Panc1 (cell line): ENCODE measurements around the gene FKBP14. TPM values are rescaled to one million over a fixed set of nuclear protein-coding genes. Genes with fewer than 3 reads are reported as not detected.
"Not testable (repeated sequence)": the region's sequence is repeated elsewhere in the genome, so short reads cannot be mapped to it uniquely, and the experiment has no call there.

Experiments used
- ATAC-seq: fragments of 200-7000 bp; cut with Tn5 transposase; 2 replicates; pipeline ENCODE4 v1.9.1; 2020; ENCODE audit warnings: mild to moderate bottlenecking, moderate library complexity
- BruUV-seq: library from RNA; stranded (reverse); fragments of 400-500 nt; replicated peaks from 2 replicates; lab custom pipeline; 2021; lab: Mats Ljungman, UMichigan
- CTCF ChIA-PET: fragments of 300-600 bp; sonication (Branson Sonifier 250); formaldehyde crosslinking; loops from one replicate; lab custom pipeline; 2022; ENCODE audit warnings: antibody characterized with exemption; lab: Charles Lee
- POLR2A ChIA-PET: fragments of 300-600 bp; sonication (Branson Sonifier 250); formaldehyde crosslinking; loops from one replicate; lab custom pipeline; 2022; ENCODE audit warnings: antibody characterized with exemption; lab: Charles Lee
- DNase-seq: peaks from one replicate; pipeline ENCODE4 v3.0.0-alpha.2; 2010; ENCODE audit warnings: low read depth, low spot score
- H3K27ac ChIP-seq: 2 replicates; pipeline ENCODE4 v1.5.1; 2011; ENCODE audit warnings: mild to moderate bottlenecking, low read length, inconsistent platforms
- H3K27me3 ChIP-seq: fragments of 200-500 bp; sonication (Bioruptor generic); 2 replicates; pipeline ENCODE4 v1.6.0; 2014; ENCODE audit warnings: low read length, inconsistent platforms; ENCODE audit not compliant: control insufficient read depth, insufficient read depth
- H3K36me3 ChIP-seq: fragments of 200-500 bp; sonication (Bioruptor generic); 2 replicates; pipeline ENCODE4 v1.5.1; 2014; ENCODE audit warnings: inconsistent platforms, mild to moderate bottlenecking, low read length, moderate library complexity; ENCODE audit not compliant: control insufficient read depth, insufficient read depth
- H3K4me1 ChIP-seq: 2 replicates; pipeline ENCODE4 v1.5.1; 2011; ENCODE audit warnings: inconsistent platforms, mild to moderate bottlenecking, low read length, moderate library complexity; ENCODE audit not compliant: control insufficient read depth, insufficient read depth
- H3K4me3 ChIP-seq, 2 experiments: 2 replicates each; pipeline ENCODE4 v1.5.1; 2011 to 2012; ENCODE audit warnings: low read depth in 2 of 2, low read length in 2 of 2, mild to moderate bottlenecking in 2 of 2, inconsistent platforms in 1 of 2, moderate library complexity in 1 of 2
- H3K9me3 ChIP-seq: fragments of 200-500 bp; sonication (Bioruptor generic); 2 replicates; pipeline ENCODE4 v1.5.1; 2014; ENCODE audit warnings: low read depth, mild to moderate bottlenecking, inconsistent platforms, low read length, moderate library complexity; ENCODE audit not compliant: control insufficient read depth, insufficient read depth
- POLR2AphosphoS5 ChIP-seq: IDR thresholded peaks from 2 replicates; pipeline ENCODE4 v1.6.1; 2012; ENCODE audit warnings: mild to moderate bottlenecking, low read depth, low read length, moderate library complexity
- SIN3A ChIP-seq: IDR thresholded peaks from 2 replicates; pipeline ENCODE4 v1.6.1; 2012; ENCODE audit warnings: low read depth, mild to moderate bottlenecking, low read length, moderate library complexity, borderline replicate concordance; ENCODE audit not compliant: insufficient read depth
- TCF7L2 ChIP-seq: IDR thresholded peaks from 2 replicates; pipeline ENCODE4 v1.6.1; 2011; ENCODE audit warnings: mild to moderate bottlenecking, low read depth, low read length, inconsistent platforms
- in situ Hi-C: cut with HindIII; loops from 2 replicates; pipeline ENCODE4 v1.10.0; 2016; ENCODE audit warnings: low sequenced_read_pairs, low pct_unique_long_range_greater_than_20kb
- intact Hi-C: fragments of 100-400 bp; cut with micrococcal nuclease; formaldehyde crosslinking; loops from one replicate; pipeline ENCODE4 v1.10.0; 2022; ENCODE audit not compliant: unreplicated experiment
- total RNA-seq: library from RNA; stranded (reverse); gene quantifications from one replicate; pipeline ENCODE4 v1.2.1, GENCODE V29; 2021; ENCODE audit not compliant: unreplicated experiment
- TF ChIP-seq, protein P1 (sequence below): fragments of 450-650 bp; IDR thresholded peaks from 2 replicates; pipeline ENCODE4 v1.5.1; 2017; ENCODE audit warnings: mild to moderate bottlenecking
- TF ChIP-seq, protein P2 (sequence below), 2 experiments: IDR thresholded peaks; 2 replicates each; pipeline ENCODE4 v1.6.1; 2011 to 2012; ENCODE audit warnings: low read depth in 2 of 2, control low read depth in 1 of 2, low read length in 1 of 2, mild to moderate bottlenecking in 1 of 2, moderate library complexity in 1 of 2; ENCODE audit not compliant: insufficient read depth in 1 of 2

Gene FKBP14
- total RNA-seq, 1 experiment from 2014 or later, result 36.0 TPM

DNA sequence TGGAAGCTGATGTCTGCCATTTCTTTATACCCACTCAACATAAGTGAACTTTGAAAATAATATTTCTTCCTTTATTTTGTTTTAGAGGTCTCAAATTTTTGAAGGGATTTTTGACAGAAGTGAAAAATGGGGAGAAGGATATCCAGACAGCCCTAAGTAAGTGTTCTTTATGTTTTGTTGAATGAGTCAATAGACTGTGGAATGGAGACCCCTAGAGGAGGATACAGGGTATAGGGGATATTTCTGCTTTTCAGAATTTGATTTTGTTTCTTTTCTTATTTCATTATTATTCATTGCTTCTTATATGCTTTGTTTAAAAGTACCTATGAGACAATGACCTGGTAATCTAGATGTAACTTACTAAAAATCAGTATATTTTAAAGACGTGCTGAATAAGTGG, 36.1 kb upstream of the FKBP14 start:
- H3K27ac ChIP-seq, result no peak overlapping the region
- intact Hi-C loops (loop anchor here (5.0 kb wide), 2 partner anchors 75 to 115 kb away; partner anchors contain the start of gene SCRN1), in situ Hi-C loops (no loop called here)
- no peaks in the 10 kb centered on the region for H3K27me3 ChIP-seq
- ChIA-PET CTCF (interaction anchor here (0.6 to 1.5 kb wide), 5 partner anchors 13 to 337 kb away, joined by 3 to 5 read pairs (median 3); no protein-coding TSS in a partner anchor), POLR2A (no interaction called here)
- TF ChIP-seq POLR2AphosphoS5, result no peak
- no peak for TF ChIP-seq SIN3A
- no peak for TF ChIP-seq TCF7L2
- TF ChIP-seq, protein P1, sequence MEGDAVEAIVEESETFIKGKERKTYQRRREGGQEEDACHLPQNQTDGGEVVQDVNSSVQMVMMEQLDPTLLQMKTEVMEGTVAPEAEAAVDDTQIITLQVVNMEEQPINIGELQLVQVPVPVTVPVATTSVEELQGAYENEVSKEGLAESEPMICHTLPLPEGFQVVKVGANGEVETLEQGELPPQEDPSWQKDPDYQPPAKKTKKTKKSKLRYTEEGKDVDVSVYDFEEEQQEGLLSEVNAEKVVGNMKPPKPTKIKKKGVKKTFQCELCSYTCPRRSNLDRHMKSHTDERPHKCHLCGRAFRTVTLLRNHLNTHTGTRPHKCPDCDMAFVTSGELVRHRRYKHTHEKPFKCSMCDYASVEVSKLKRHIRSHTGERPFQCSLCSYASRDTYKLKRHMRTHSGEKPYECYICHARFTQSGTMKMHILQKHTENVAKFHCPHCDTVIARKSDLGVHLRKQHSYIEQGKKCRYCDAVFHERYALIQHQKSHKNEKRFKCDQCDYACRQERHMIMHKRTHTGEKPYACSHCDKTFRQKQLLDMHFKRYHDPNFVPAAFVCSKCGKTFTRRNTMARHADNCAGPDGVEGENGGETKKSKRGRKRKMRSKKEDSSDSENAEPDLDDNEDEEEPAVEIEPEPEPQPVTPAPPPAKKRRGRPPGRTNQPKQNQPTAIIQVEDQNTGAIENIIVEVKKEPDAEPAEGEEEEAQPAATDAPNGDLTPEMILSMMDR, result peak; percentile 44; the same call in 1 of the 2 replicates
- TF ChIP-seq, protein P2, sequence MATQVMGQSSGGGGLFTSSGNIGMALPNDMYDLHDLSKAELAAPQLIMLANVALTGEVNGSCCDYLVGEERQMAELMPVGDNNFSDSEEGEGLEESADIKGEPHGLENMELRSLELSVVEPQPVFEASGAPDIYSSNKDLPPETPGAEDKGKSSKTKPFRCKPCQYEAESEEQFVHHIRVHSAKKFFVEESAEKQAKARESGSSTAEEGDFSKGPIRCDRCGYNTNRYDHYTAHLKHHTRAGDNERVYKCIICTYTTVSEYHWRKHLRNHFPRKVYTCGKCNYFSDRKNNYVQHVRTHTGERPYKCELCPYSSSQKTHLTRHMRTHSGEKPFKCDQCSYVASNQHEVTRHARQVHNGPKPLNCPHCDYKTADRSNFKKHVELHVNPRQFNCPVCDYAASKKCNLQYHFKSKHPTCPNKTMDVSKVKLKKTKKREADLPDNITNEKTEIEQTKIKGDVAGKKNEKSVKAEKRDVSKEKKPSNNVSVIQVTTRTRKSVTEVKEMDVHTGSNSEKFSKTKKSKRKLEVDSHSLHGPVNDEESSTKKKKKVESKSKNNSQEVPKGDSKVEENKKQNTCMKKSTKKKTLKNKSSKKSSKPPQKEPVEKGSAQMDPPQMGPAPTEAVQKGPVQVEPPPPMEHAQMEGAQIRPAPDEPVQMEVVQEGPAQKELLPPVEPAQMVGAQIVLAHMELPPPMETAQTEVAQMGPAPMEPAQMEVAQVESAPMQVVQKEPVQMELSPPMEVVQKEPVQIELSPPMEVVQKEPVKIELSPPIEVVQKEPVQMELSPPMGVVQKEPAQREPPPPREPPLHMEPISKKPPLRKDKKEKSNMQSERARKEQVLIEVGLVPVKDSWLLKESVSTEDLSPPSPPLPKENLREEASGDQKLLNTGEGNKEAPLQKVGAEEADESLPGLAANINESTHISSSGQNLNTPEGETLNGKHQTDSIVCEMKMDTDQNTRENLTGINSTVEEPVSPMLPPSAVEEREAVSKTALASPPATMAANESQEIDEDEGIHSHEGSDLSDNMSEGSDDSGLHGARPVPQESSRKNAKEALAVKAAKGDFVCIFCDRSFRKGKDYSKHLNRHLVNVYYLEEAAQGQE (IDR thresholded peaks at IDR 0.05; ENCODE audit: insufficient read depth in 1 of 2, low read depth in 2 of 2, low read length in 1 of 2), result no peak
- H3K9me3 ChIP-seq, result no peaks in the 10 kb centered on the region
- H3K4me3 ChIP-seq, result no peak overlapping the region
- H3K4me1 ChIP-seq, result no peaks in the 10 kb centered on the region
- H3K36me3 ChIP-seq, result peaks cover 5% of the 10 kb centered on the region
- ATAC-seq (peak; percentile 85), DNase-seq (peak; percentile 17)
- no TSS peak for BruUV-seq

DNA sequence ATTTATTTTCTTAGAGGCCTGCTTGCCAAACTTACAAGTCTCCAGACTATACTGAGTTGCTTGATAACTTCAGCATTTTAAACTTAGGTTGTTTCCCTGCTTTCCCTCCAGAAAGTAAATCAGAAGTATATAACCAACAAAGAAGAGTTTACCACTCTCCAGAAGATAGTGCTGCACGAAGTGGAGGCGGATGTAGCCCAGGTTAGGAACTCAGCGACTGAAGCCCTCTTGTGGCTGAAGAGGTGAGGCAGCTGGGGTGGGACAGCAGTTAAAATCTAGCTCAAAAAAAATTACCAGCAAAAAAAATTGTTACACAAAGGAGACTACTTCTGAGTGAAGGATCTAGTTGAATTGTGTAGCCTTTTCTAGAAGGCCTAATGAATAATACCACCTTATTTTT, 35.3 kb upstream of the FKBP14 start:
- H3K27me3 ChIP-seq, H3K27ac ChIP-seq, H3K4me3 ChIP-seq, BruUV-seq, H3K4me1 ChIP-seq, H3K9me3 ChIP-seq, H3K36me3 ChIP-seq, in situ Hi-C loops: not testable (repeated sequence)
- POLR2A ChIA-PET, result interaction anchor here (0.7 kb wide), 1 partner anchor 85 kb away, joined by 4 read pairs; no protein-coding TSS in a partner anchor
- peak; percentile 24 for DNase-seq
- TF ChIP-seq, protein P1, result peak; percentile 84
- intact Hi-C loops, result loop anchor here (2.0 to 5.0 kb wide), 3 partner anchors 74 to 183 kb away; partner anchors contain the start of gene SCRN1
- ATAC-seq, result peak; percentile 98
- CTCF ChIA-PET, result interaction anchor here (0.6 to 1.5 kb wide), 13 partner anchors 11 to 315 kb away, joined by 3 to 9 read pairs (median 3); no protein-coding TSS in a partner anchor
